Muscle layer of colon (tissue), 2 donors: ENCODE measurements around the gene B4GALNT4.
"Not testable (repeated sequence)": the region's sequence is repeated elsewhere in the genome, so short reads cannot be mapped to it uniquely, and the experiment has no call there.

Experiments used
- H3K27ac ChIP-seq: one replicate; pipeline ENCODE4 v1.7.0; 2013; ENCODE audit warnings: low read depth, mild to moderate bottlenecking, low read length, moderate library complexity
- H3K27me3 ChIP-seq, 2 donors: one replicate each; pipeline ENCODE4 v1.7.0; 2013; ENCODE audit warnings: low read length in 2 of 2, mild to moderate bottlenecking in 2 of 2; ENCODE audit not compliant: insufficient read depth in 2 of 2, control insufficient read depth in 1 of 2
- H3K36me3 ChIP-seq: one replicate; pipeline ENCODE4 v1.7.0; 2013; ENCODE audit warnings: mild to moderate bottlenecking, low read length; ENCODE audit not compliant: insufficient read depth
- H3K4me1 ChIP-seq: one replicate; pipeline ENCODE4 v1.7.0; 2013; ENCODE audit warnings: mild to moderate bottlenecking, low read length; ENCODE audit not compliant: insufficient read depth
- H3K4me3 ChIP-seq, 2 donors: one replicate each; pipeline ENCODE4 v1.7.0; 2013; ENCODE audit warnings: low read length in 2 of 2, low read depth in 1 of 2, mild to moderate bottlenecking in 1 of 2, moderate library complexity in 1 of 2
- H3K9ac ChIP-seq: one replicate; pipeline ENCODE4 v1.7.0; 2013; ENCODE audit warnings: low read length
- H3K9me3 ChIP-seq: one replicate; pipeline ENCODE4 v1.7.0; 2013; ENCODE audit warnings: mild to moderate bottlenecking, low read length
- donor health status: abdominal sarcoma.
- donor health status: Adenocarcinoma of cecum.

B4GALNT4 gene

DNA sequence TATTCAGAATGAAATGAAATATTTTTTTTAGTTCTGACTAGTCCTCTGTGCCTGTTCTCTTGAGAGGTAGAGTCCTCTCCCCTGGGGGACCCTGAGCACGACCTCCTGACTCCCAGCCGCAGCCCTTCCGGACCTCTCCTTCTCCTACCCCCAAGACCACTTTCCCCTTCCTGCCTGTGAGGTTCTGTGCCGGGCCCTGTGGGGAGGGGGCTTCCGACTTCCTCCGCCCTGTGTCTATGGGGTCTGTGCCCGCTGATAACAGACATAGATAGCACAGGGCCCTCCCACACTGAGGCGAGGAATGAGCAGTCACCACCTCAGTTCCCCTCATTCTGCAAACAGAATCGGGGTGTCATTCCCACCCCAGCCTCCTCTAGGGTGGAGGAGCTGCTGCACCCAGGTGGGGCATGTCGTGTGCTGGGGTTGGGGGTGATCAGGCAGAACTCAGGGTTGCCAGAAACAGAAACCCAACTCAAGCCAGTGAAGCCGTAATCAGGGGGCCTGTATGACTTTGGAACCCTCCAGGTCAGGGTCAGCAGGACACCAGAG is 12.9 kb downstream of the B4GALNT4 start:
- no peak overlapping the region for H3K4me3 ChIP-seq

GRCh38 chr11:383431-383830 is 14.1 kb downstream of the B4GALNT4 start:
- no peaks in the 10 kb centered on the region for H3K36me3 ChIP-seq
- no peaks in the 10 kb centered on the region for H3K9me3 ChIP-seq
- no peak overlapping the region for H3K4me3 ChIP-seq
- no peaks in the 10 kb centered on the region for H3K4me1 ChIP-seq
- H3K9ac ChIP-seq: no peak overlapping the region
- H3K27ac ChIP-seq: no peak overlapping the region
- no peaks in the 10 kb centered on the region for H3K27me3 ChIP-seq

More for the DNA sequence above, 12.9 kb downstream of the B4GALNT4 start:
- no peaks in the 10 kb centered on the region for H3K27me3 ChIP-seq
- no peaks in the 10 kb centered on the region for H3K9me3 ChIP-seq
- H3K36me3 ChIP-seq: no peaks in the 10 kb centered on the region
- no peak overlapping the region for H3K27ac ChIP-seq
- no peaks in the 10 kb centered on the region for H3K4me1 ChIP-seq
- no peak overlapping the region for H3K9ac ChIP-seq

DNA sequence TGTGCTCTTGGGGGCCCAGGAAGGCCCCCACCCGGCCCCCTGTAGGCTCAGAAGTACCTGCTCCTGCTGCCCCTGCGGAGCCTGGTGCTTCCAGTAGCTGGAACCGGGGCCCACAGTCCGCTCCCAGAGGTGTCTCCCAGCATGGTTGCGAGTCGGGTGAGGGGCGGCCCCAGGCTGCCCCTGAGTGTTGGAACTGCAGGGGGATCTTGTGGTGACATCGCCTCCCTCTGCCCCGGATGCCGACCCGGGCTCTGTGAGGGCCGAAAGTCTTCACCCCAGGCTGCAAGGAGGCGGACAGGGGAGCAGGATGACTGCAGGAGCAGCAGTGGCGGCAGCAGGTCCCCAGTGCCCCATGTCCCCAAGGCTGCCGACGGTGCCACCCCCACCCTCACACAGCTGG is 15.2 kb downstream of the B4GALNT4 start:
- no peaks in the 10 kb centered on the region for H3K4me1 ChIP-seq
- no peaks in the 10 kb centered on the region for H3K36me3 ChIP-seq
- H3K4me3 ChIP-seq: no peak overlapping the region
- H3K27ac ChIP-seq: no peak overlapping the region
- no peaks in the 10 kb centered on the region for H3K27me3 ChIP-seq
- no peaks in the 10 kb centered on the region for H3K9me3 ChIP-seq
- no peak overlapping the region for H3K9ac ChIP-seq

- Histone ChIP-seq H3K27ac (no peak overlapping the region), H3K36me3 (no peaks in the 10 kb centered on the region), H3K9ac (no peak overlapping the region)
Measured at GRCh38 chr11:385594-386351, 16.5 kb downstream of the B4GALNT4 start.

GRCh38 chr11:386483-386882 is 17.2 kb downstream of the B4GALNT4 start:
- no peak overlapping the region for H3K27ac ChIP-seq
- H3K4me3 ChIP-seq: no peak overlapping the region

More at GRCh38 chr11:385594-386351, 16.5 kb downstream of the B4GALNT4 start:
- H3K4me3 ChIP-seq: no peak overlapping the region
- H3K4me1 ChIP-seq: no peaks in the 10 kb centered on the region
- H3K27me3 ChIP-seq: no peaks in the 10 kb centered on the region
- H3K9me3 ChIP-seq: no peaks in the 10 kb centered on the region

GRCh38 chr11:387193-387793 is 18.0 kb downstream of the B4GALNT4 start:
- H3K9me3 ChIP-seq: no peaks in the 10 kb centered on the region
- no peaks in the 10 kb centered on the region for H3K27me3 ChIP-seq
- no peaks in the 10 kb centered on the region for H3K36me3 ChIP-seq
- H3K9ac ChIP-seq: no peak overlapping the region
- no peaks in the 10 kb centered on the region for H3K4me1 ChIP-seq
- no peak overlapping the region for H3K27ac ChIP-seq
- H3K4me3 ChIP-seq: no peak overlapping the region

More at GRCh38 chr11:386483-386882, 17.2 kb downstream of the B4GALNT4 start:
- no peaks in the 10 kb centered on the region for H3K4me1 ChIP-seq
- H3K27me3 ChIP-seq: no peaks in the 10 kb centered on the region
- no peaks in the 10 kb centered on the region for H3K9me3 ChIP-seq
- no peaks in the 10 kb centered on the region for H3K36me3 ChIP-seq
- no peak overlapping the region for H3K9ac ChIP-seq

GRCh38 chr11:389369-389768 is 20.1 kb downstream of the B4GALNT4 start:
- H3K27me3 ChIP-seq, H3K4me3 ChIP-seq, H3K9ac ChIP-seq, H3K9me3 ChIP-seq, H3K27ac ChIP-seq, H3K36me3 ChIP-seq, H3K4me1 ChIP-seq: not testable (repeated sequence)

- Histone ChIP-seq H3K4me1 (no peaks in the 10 kb centered on the region), H3K36me3 (no peaks in the 10 kb centered on the region), H3K27ac (no peak overlapping the region), H3K9me3 (no peaks in the 10 kb centered on the region), H3K9ac (no peak overlapping the region), H3K4me3 (no peak overlapping the region), H3K27me3 (no peaks in the 10 kb centered on the region)
Measured at GRCh38 chr11:390175-390574, 20.9 kb downstream of the B4GALNT4 start.

- no peak overlapping the region for H3K9ac ChIP-seq
- H3K4me1 ChIP-seq: no peaks in the 10 kb centered on the region
- no peaks in the 10 kb centered on the region for H3K9me3 ChIP-seq
- H3K4me3 ChIP-seq: no peak overlapping the region
- H3K27ac ChIP-seq: no peak overlapping the region
- H3K36me3 ChIP-seq: no peaks in the 10 kb centered on the region
- H3K27me3 ChIP-seq: no peaks in the 10 kb centered on the region
Measured at GRCh38 chr11:391117-392017, 22.1 kb downstream of the B4GALNT4 start.

DNA sequence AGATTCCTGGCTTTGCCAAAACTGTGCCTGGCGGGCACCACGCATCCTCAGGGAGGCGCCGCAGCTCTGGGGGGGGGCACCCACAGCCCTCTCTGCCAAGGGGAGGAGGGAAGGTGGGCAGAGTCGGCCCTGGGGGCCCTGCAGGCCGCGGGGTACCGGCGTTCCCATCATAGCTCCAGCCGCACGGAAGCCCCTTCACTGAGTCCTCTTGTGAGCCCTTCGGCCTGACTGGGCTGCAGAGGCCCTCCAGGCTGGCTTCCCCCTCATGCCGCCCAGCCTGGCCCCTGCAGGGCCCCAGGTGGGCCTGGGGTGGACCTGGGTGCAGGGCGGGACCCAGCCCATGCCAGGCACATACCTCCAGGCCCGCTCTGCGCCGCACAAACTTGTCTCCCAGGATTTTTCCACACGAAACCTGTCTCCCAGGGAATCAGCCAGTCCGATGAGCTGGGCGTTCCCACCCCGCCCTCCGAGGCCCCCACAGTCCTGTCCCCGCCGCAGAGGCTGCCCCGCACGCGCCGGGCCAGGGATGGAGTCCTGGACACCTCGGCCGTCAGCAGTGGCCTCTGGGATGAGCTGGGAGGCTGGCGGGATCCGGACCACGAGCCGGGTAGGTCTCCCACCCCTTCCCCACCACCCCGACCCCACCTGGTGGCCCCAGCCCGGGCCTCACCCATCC is 22.9 kb downstream of the B4GALNT4 start:
- Histone ChIP-seq H3K4me1 (peaks cover under 1% of the 10 kb centered on the region), H3K27ac (no peak overlapping the region), H3K27me3 (no peaks in the 10 kb centered on the region), H3K9ac (no peak overlapping the region), H3K4me3 (no peak overlapping the region), H3K36me3 (no peaks in the 10 kb centered on the region), H3K9me3 (no peaks in the 10 kb centered on the region)
